Epithelial cell of proximal tubule (primary cell): ENCODE measurements around the gene CD44. TPM values are rescaled to one million over a fixed set of nuclear protein-coding genes. Genes with fewer than 3 reads are reported as not detected.

ENCODE experiments used
- DNase-seq: peaks from one replicate; pipeline ENCODE4 v3.0.0-alpha.2; 2011; ENCODE audit warnings: low read depth
- H3K4me3 ChIP-seq: 2 replicates; pipeline ENCODE4 v1.5.1; 2011; ENCODE audit warnings: low read depth, mild to moderate bottlenecking, low read length
- CTCF ChIP-seq: conservative IDR thresholded peaks from 2 replicates; pipeline ENCODE4 v1.5.1; 2012; ENCODE audit warnings: low read depth, mild to moderate bottlenecking, low read length
- total RNA-seq: library from RNA; depleted of rRNA; stranded (reverse); fragments of >200 nt; gene quantifications from 2 replicates; pipeline ENCODE4 v1.2.3, GENCODE V29; 2015

CD44 gene
- total RNA-seq, 1 donor from 2014 or later = 296 TPM

GRCh38 chr11:35118906-35119305 lies 20.1 kb upstream of the CD44 start:
- no peak for TF ChIP-seq CTCF
- H3K4me3 ChIP-seq = no peak overlapping the region
- no peak for DNase-seq

GRCh38 chr11:35121326-35121865 lies 17.6 kb upstream of the CD44 start:
- H3K4me3 ChIP-seq = no peak overlapping the region
- no peak for DNase-seq
- no peak for TF ChIP-seq CTCF

GRCh38 chr11:35122308-35122707 lies 16.7 kb upstream of the CD44 start:
- no peak for TF ChIP-seq CTCF
- DNase-seq = no peak
- no peak overlapping the region for H3K4me3 ChIP-seq

GRCh38 chr11:35126000-35126878 lies 12.7 kb upstream of the CD44 start:
- no peak overlapping the region for H3K4me3 ChIP-seq
- no peak for TF ChIP-seq CTCF
- no peak for DNase-seq

GRCh38 chr11:35126879-35127581 lies 11.9 kb upstream of the CD44 start:
- no peak overlapping the region for H3K4me3 ChIP-seq
- no peak for DNase-seq
- TF ChIP-seq CTCF = no peak

GRCh38 chr11:35127619-35128018 lies 11.4 kb upstream of the CD44 start:
- no peak for TF ChIP-seq CTCF
- H3K4me3 ChIP-seq = no peak overlapping the region
- no peak for DNase-seq
